Peyer's patch (tissue), 4 donors: Measurements from ENCODE around the gene C16orf95.

Experiments
- CTCF ChIP-seq, 6 experiments: fragments of 450-650 bp in 4 of 6; fragments of 200-600 bp in 2 of 6; sonication (generic) in 1 of 6; IDR thresholded peaks; one replicate each; pipeline ENCODE4 v1.5.1; 2017 to 2019; ENCODE audit warnings: antibody characterized with exemption in 6 of 6, mild to moderate bottlenecking in 3 of 6, moderate library complexity in 1 of 6
- POLR2A ChIP-seq, 2 donors: fragments of 450-650 bp; IDR thresholded peaks; one replicate each; pipeline ENCODE4 v1.5.1; 2017; ENCODE audit warnings: antibody characterized with exemption in 2 of 2, mild to moderate bottlenecking in 2 of 2, moderate library complexity in 2 of 2

GRCh38 chr16:87359121-87359520 lies 41.9 kb upstream of the C16orf95 start:
- TF ChIP-seq CTCF (IDR thresholded peaks at IDR 0.05) (no peak), POLR2A (IDR thresholded peaks at IDR 0.05) (no peak)
